A549 (cell line): ENCODE measurements around the gene CAV1. TPM values are rescaled to one million over a fixed set of nuclear protein-coding genes. Genes with fewer than 3 reads are reported as not detected.
A peak's percentile ranks its signal among the peaks of the same experiment; 100 is the strongest.

Source experiments
- ATAC-seq, 2 experiments: fragments of 200-7000 bp in 1 of 2; fragments of >200 bp in 1 of 2; cut with Nextera tagmentation in 1 of 2; cut with Tn5 transposase in 1 of 2; 3 replicates each; pipeline versions ENCODE4 v1.8.0 to v1.9.1; 2018 to 2020; ENCODE audit warnings: mild to moderate bottlenecking in 1 of 2, moderate library complexity in 1 of 2
- CTCF ChIA-PET: fragments of 300-600 bp; sonication (Branson Sonifier 250); formaldehyde crosslinking; extraction: SDS; loops from one replicate; lab custom pipeline; 2021; ENCODE audit warnings: antibody characterized with exemption, inconsistent platforms; lab: Yijun Ruan, JAX
- POLR2A ChIA-PET: fragments of 350-600 bp; formaldehyde crosslinking; extraction: SDS; loops from one replicate; lab custom pipeline; 2021; ENCODE audit warnings: antibody characterized with exemption, inconsistent platforms; lab: Yijun Ruan, JAX
- DNase-seq, 2 experiments: peaks; one replicate each; pipeline versions ENCODE4 v3.0.0 to v3.0.0-alpha.2; 2011 to 2016; ENCODE audit warnings: low read depth in 1 of 2, low spot score in 1 of 2
- FAIRE-seq: peaks from 2 replicates; lab custom pipeline; 2011; peaks lifted over from hg19 to GRCh38; lab: Jason Lieb, UNC
- H3K27ac ChIP-seq, 2 experiments: fragments of >200 bp; sonication (Bioruptor Twin); formaldehyde crosslinking; 3 replicates each; pipeline ENCODE4 v1.5.1; 2016 to 2017
- H3K4me1 ChIP-seq: fragments of >200 bp; sonication (Bioruptor Twin); formaldehyde crosslinking; 3 replicates; pipeline ENCODE4 v1.6.1; 2016
- H3K4me2 ChIP-seq: fragments of >200 bp; sonication (Bioruptor Twin); formaldehyde crosslinking; 3 replicates; pipeline ENCODE4 v1.6.1; 2016
- H3K4me3 ChIP-seq: fragments of >200 bp; sonication (Bioruptor Twin); formaldehyde crosslinking; 3 replicates; pipeline ENCODE4 v1.5.1; 2016
- H3K9me3 ChIP-seq: fragments of >200 bp; sonication (Bioruptor Twin); formaldehyde crosslinking; 3 replicates; pipeline ENCODE4 v1.6.1; 2016
- CBX8 ChIP-seq: fragments of 200-600 bp; sonication (generic); IDR thresholded peaks from 2 replicates; pipeline ENCODE4 v1.6.1; 2016
- CEBPB ChIP-seq, 2 experiments: fragments of >200 bp in 1 of 2; sonication (Bioruptor Twin) in 1 of 2; formaldehyde crosslinking in 1 of 2; IDR thresholded peaks; 2 replicates each; pipeline ENCODE4 v1.6.1; 2012 to 2016
- EP300 ChIP-seq, 2 experiments: fragments of >200 bp; sonication (Bioruptor Twin); formaldehyde crosslinking; IDR thresholded peaks; 2 replicates in 1 of 2; 3 replicates in 1 of 2; pipeline ENCODE4 v1.6.1; 2016 to 2017
- FOSB ChIP-seq: fragments of 250-450 bp; sonication (Bioruptor Pico); IDR thresholded peaks from 2 replicates; pipeline ENCODE4 v1.5.0; 2020; ENCODE audit warnings: mild to moderate bottlenecking, moderate library complexity
- GATA3 ChIP-seq: IDR thresholded peaks from 2 replicates; pipeline ENCODE4 v1.6.1; 2012; ENCODE audit warnings: borderline replicate concordance
- HDAC2 ChIP-seq: fragments of 200-600 bp; sonication (generic); IDR thresholded peaks from 2 replicates; pipeline ENCODE4 v1.6.1; 2016
- HOXB5 ChIP-seq: fragments of 250-450 bp; sonication (Bioruptor Pico); IDR thresholded peaks from 2 replicates; pipeline ENCODE4 v1.5.0; 2020; ENCODE audit warnings: mild to moderate bottlenecking, moderate library complexity
- KDM1A ChIP-seq: fragments of 200-600 bp; sonication (generic); IDR thresholded peaks from 2 replicates; pipeline ENCODE4 v1.6.1; 2016; ENCODE audit warnings: low read depth, mild to moderate bottlenecking
- MAFK ChIP-seq: fragments of 450-650 bp; IDR thresholded peaks from 2 replicates; pipeline ENCODE4 v1.6.1; 2014; ENCODE audit not compliant: partially characterized antibody
- MYC ChIP-seq: IDR thresholded peaks from 2 replicates; pipeline ENCODE4 v1.6.1; 2012; ENCODE audit warnings: mild to moderate bottlenecking, inconsistent platforms, low read length, improper control_type of control experiment, borderline replicate concordance
- RAD21 ChIP-seq, 2 experiments: fragments of >200 bp in 1 of 2; sonication (Bioruptor Twin) in 1 of 2; formaldehyde crosslinking in 1 of 2; IDR thresholded peaks in 1 of 2; conservative IDR thresholded peaks in 1 of 2; 2 replicates in 1 of 2; 3 replicates in 1 of 2; pipeline ENCODE4 v1.6.1; 2012 to 2018; ENCODE audit warnings: inconsistent platforms in 1 of 2
- RARB ChIP-seq: fragments of 250-450 bp; sonication (Bioruptor Pico); IDR thresholded peaks from 2 replicates; pipeline ENCODE4 v1.8.0; 2021; ENCODE audit warnings: mild to moderate bottlenecking, moderate library complexity
- SMC3 ChIP-seq: fragments of >200 bp; sonication (Bioruptor Twin); formaldehyde crosslinking; IDR thresholded peaks from 3 replicates; pipeline ENCODE4 v1.6.1; 2018; ENCODE audit warnings: inconsistent platforms
- SREBF2 ChIP-seq: fragments of 450-650 bp; IDR thresholded peaks from 2 replicates; pipeline ENCODE4 v1.6.1; 2014; ENCODE audit warnings: mild to moderate bottlenecking, moderate library complexity
- ZC3H11A ChIP-seq: fragments of 450-650 bp; IDR thresholded peaks from 2 replicates; pipeline ENCODE4 v1.6.1; 2014; ENCODE audit warnings: antibody characterized with exemption, mild to moderate bottlenecking
- WGBS: methylation state at CpG from one replicate; pipeline ENCODE4 v1.1.6; 2017; ENCODE audit errors: missing lambda C conversion rate; 5-methylcytosine and 5-hydroxymethylcytosine counted together
- polyA plus RNA-seq, 4 experiments: library from polyadenylated mRNA; depleted of rRNA in 3 of 4; stranded (reverse); fragments of >200 nt; fragmentation: RNase III in 1 of 4; extraction: RNeasy Plus Mini Kit Qiagen cat#74134 plus additional on column Dnase treatment in 1 of 4; gene quantifications; 2 replicates in 3 of 4; 3 replicates in 1 of 4; pipeline ENCODE4 v1.2.3, GENCODE V29; 2011 to 2017
- TF ChIP-seq, protein P1 (sequence below): fragments of >200 bp; sonication (Bioruptor Twin); formaldehyde crosslinking; IDR thresholded peaks from 2 replicates; pipeline ENCODE4 v1.6.1; 2016
- TF ChIP-seq, protein P2 (sequence below): fragments of 200-600 bp; sonication (generic); IDR thresholded peaks from 2 replicates; pipeline ENCODE4 v1.6.1; 2016; ENCODE audit warnings: antibody characterized with exemption, mild to moderate bottlenecking, moderate library complexity
- TF ChIP-seq, protein P3 (sequence below): fragments of >200 bp; sonication (Bioruptor Twin); formaldehyde crosslinking; IDR thresholded peaks from 3 replicates; pipeline ENCODE4 v1.6.1; 2016

CAV1 gene
- polyA plus RNA-seq, 2 of the 4 experiments (the other 2 are of a cell fraction), result 365 to 493 TPM

DNA sequence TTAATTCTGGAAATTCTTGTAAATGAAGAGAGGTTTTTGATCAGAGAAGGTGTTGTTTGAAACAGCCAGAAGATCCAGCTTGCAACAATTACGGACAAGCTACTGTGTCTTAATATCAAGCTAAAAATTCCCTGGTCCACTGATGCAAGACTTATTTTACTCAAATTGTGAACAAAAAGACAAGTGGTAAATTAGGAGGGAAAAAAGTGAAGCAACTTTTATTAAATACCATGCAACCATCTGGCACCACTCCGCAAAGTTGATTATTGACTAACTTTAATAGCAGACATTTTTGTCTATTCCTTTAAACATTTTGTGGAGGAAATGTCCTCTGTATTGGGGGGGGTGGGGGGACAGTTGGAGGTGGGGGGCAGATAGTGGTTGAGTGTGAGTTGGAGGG is 30.4 kb upstream of the CAV1 start:
- Histone ChIP-seq H3K9me3 (peaks cover 6% of the 10 kb centered on the region; the same call in 1 of the 3 replicates), H3K4me2 (peak overlapping the region; percentile 54), H3K27ac (peak overlapping the region; percentile 78 to 82), H3K4me3 (no peak overlapping the region), H3K4me1 (peaks cover 77% of the 10 kb centered on the region)
- TF ChIP-seq HDAC2, result no peak
- TF ChIP-seq, protein P1, sequence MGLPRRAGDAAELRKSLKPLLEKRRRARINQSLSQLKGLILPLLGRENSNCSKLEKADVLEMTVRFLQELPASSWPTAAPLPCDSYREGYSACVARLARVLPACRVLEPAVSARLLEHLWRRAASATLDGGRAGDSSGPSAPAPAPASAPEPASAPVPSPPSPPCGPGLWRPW, result peak; percentile 19; the same call in 1 of the 2 replicates
- TF ChIP-seq CEBPB (IDR thresholded peaks at IDR 0.05), result peak; percentile 73 to 76; a peak in 2 of 4 replicates
- peak; percentile 8 to 44; a peak in 1 of 5 replicates for TF ChIP-seq EP300 (IDR thresholded peaks at IDR 0.05)
- no peak for DNase-seq
- WGBS, result 74% methylated on average over 2 of the region's 2 CpGs
- ATAC-seq, result no peak
- FAIRE-seq, result no peak
- CTCF ChIA-PET, result interaction anchor here (1.4 to 9.8 kb wide), 2 partner anchors 12 to 32 kb away, joined by 5 to 54 read pairs; partner anchors contain the start of gene CAV1
- POLR2A ChIA-PET, result interaction anchor here (0.8 kb wide), 1 partner anchor 56 kb away, joined by 3 read pairs; no protein-coding TSS in a partner anchor

DNA sequence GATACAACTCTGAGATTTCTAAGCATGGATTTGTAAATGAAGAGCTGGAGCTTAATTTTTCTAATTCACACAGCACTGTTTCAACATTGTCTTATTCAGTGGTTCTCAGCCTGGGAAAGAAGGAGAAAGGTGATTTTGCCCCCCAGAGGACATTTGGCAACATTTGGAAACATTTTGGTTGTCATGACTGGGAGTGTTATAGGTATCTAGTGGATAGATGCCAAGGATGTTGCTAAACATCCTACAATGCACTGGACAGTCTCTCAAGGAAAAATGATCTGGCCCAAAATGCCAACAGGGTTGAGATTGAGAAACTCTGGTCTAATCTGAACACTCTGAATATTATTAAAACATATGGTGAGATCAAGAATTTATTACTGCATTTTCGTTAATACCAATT is 29.1 kb upstream of the CAV1 start:
- H3K4me1 ChIP-seq, result peaks cover 64% of the 10 kb centered on the region
- FAIRE-seq (no peak), DNase-seq (peak; percentile 26 to 66)
- 86% methylated on average over 1 of the region's 1 CpG for WGBS
- peak overlapping the region; percentile 78 to 82 for H3K27ac ChIP-seq
- H3K9me3 ChIP-seq, result peaks cover 6% of the 10 kb centered on the region; the same call in 1 of the 3 replicates
- peak overlapping the region; percentile 54 for H3K4me2 ChIP-seq
- ChIA-PET POLR2A (no interaction called here), CTCF (interaction anchor here (0.9 to 9.8 kb wide), 2 partner anchors 31 to 237 kb away, joined by 3 to 54 read pairs; partner anchors contain the start of gene CAV1)
- no peak overlapping the region for H3K4me3 ChIP-seq
- no peak for TF ChIP-seq CBX8
- no peak for TF ChIP-seq ZC3H11A
- TF ChIP-seq CEBPB (IDR thresholded peaks at IDR 0.05), result peak; percentile 67 to 83; a peak in 3 of 4 replicates
- no peak for TF ChIP-seq FOSB
- no peak for TF ChIP-seq MYC
- TF ChIP-seq, protein P2, sequence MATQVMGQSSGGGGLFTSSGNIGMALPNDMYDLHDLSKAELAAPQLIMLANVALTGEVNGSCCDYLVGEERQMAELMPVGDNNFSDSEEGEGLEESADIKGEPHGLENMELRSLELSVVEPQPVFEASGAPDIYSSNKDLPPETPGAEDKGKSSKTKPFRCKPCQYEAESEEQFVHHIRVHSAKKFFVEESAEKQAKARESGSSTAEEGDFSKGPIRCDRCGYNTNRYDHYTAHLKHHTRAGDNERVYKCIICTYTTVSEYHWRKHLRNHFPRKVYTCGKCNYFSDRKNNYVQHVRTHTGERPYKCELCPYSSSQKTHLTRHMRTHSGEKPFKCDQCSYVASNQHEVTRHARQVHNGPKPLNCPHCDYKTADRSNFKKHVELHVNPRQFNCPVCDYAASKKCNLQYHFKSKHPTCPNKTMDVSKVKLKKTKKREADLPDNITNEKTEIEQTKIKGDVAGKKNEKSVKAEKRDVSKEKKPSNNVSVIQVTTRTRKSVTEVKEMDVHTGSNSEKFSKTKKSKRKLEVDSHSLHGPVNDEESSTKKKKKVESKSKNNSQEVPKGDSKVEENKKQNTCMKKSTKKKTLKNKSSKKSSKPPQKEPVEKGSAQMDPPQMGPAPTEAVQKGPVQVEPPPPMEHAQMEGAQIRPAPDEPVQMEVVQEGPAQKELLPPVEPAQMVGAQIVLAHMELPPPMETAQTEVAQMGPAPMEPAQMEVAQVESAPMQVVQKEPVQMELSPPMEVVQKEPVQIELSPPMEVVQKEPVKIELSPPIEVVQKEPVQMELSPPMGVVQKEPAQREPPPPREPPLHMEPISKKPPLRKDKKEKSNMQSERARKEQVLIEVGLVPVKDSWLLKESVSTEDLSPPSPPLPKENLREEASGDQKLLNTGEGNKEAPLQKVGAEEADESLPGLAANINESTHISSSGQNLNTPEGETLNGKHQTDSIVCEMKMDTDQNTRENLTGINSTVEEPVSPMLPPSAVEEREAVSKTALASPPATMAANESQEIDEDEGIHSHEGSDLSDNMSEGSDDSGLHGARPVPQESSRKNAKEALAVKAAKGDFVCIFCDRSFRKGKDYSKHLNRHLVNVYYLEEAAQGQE, result no peak
- no peak for TF ChIP-seq GATA3
- peak; percentile 37 to 47; a peak in 4 of 5 replicates for TF ChIP-seq RAD21 (conservative IDR thresholded peaks at IDR 0.05 in 1 of 2, IDR thresholded peaks at IDR 0.05 in 1 of 2)
- TF ChIP-seq EP300 (IDR thresholded peaks at IDR 0.05), result 0 out of 5 replicates have a peak, but pooled peaks of 1 of the 2 experiments have one; percentile 26
- TF ChIP-seq, protein P3, sequence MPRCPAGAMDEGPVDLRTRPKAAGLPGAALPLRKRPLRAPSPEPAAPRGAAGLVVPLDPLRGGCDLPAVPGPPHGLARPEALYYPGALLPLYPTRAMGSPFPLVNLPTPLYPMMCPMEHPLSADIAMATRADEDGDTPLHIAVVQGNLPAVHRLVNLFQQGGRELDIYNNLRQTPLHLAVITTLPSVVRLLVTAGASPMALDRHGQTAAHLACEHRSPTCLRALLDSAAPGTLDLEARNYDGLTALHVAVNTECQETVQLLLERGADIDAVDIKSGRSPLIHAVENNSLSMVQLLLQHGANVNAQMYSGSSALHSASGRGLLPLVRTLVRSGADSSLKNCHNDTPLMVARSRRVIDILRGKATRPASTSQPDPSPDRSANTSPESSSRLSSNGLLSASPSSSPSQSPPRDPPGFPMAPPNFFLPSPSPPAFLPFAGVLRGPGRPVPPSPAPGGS, result no peak
- no peak for TF ChIP-seq HOXB5 (CRISPR knock-in tag)
- no peak for TF ChIP-seq KDM1A
- no peak for TF ChIP-seq SREBF2
- TF ChIP-seq, protein P1, result no peak
- TF ChIP-seq SMC3, result peak; percentile 38; the same call in 1 of the 3 replicates
- no peak for TF ChIP-seq RARB (CRISPR knock-in tag)
- TF ChIP-seq MAFK, result no peak
- TF ChIP-seq, all 56 proteins: peak for 4
- ATAC-seq, result no peak
